ENCODE data around the gene XYLT1. TPM values are rescaled to one million over a fixed set of nuclear protein-coding genes. Genes with fewer than 3 reads are reported as not detected.
A peak's percentile ranks its signal among the peaks of the same experiment; 100 is the strongest.

The XYLT1 gene
- total RNA-seq, 1 experiment from 2014 or later: 25.0 TPM

DNA sequence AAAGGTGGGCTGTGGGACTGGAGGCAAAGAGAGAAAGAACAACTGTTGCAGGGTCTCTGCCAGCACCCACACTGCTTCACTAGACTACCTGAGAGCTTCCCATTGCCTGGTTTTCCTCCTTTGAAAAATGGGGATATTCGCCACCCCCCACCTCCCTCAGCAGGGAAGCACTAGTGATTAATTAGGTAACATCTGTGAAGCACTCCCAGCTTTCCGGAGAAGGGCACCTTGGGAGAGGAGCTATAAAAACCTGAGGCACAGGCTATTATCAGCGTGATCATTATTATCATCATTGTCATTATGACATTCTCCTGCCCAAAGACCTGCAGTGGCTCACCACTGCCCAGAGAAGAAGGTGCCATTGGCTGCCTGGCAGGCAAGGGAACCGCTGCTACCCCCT, 83.5 kb downstream of the XYLT1 start (continued):
- TF ChIP-seq, protein P1, sequence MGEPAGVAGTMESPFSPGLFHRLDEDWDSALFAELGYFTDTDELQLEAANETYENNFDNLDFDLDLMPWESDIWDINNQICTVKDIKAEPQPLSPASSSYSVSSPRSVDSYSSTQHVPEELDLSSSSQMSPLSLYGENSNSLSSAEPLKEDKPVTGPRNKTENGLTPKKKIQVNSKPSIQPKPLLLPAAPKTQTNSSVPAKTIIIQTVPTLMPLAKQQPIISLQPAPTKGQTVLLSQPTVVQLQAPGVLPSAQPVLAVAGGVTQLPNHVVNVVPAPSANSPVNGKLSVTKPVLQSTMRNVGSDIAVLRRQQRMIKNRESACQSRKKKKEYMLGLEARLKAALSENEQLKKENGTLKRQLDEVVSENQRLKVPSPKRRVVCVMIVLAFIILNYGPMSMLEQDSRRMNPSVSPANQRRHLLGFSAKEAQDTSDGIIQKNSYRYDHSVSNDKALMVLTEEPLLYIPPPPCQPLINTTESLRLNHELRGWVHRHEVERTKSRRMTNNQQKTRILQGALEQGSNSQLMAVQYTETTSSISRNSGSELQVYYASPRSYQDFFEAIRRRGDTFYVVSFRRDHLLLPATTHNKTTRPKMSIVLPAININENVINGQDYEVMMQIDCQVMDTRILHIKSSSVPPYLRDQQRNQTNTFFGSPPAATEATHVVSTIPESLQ (CRISPR knock-in tag; IDR thresholded peaks at IDR 0.05): no peak
- TF ChIP-seq, protein P2, sequence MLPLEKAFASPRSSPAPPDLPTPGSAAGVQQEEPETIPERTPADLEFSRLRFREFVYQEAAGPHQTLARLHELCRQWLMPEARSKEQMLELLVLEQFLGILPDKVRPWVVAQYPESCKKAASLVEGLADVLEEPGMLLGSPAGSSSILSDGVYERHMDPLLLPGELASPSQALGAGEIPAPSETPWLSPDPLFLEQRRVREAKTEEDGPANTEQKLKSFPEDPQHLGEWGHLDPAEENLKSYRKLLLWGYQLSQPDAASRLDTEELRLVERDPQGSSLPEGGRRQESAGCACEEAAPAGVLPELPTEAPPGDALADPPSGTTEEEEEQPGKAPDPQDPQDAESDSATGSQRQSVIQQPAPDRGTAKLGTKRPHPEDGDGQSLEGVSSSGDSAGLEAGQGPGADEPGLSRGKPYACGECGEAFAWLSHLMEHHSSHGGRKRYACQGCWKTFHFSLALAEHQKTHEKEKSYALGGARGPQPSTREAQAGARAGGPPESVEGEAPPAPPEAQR (CRISPR knock-in tag; IDR thresholded peaks at IDR 0.05): no peak
- no peak for TF ChIP-seq NFYB (CRISPR knock-in tag; conservative IDR thresholded peaks at IDR 0.05; ENCODE audit: low read depth)

DNA sequence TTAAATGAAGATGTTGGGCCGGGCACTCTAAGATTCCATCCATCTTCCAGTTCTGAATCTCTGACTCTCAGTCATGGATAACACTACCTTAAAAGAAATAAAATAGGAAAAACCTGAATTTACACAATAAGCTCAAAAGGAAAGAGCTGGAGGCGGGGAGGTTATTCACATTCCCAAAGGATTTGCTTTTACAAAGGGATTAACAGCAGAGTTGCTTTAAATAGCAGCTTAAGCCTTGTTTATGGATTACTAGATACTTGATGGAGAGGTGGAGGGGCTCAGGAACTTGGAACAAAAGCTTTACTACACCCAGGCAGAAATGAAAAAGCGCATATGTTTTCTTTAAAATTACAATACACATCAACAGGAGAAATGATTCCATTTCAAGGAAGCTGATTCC, 84.5 kb downstream of the XYLT1 start:
- CTCF ChIA-PET: interaction anchor here (0.8 to 2.9 kb wide), 3 partner anchors 10 to 108 kb away, joined by 3 to 11 read pairs (median 4); no protein-coding TSS in a partner anchor
- Mint-ChIP-seq H3K9me3 (no peaks in the 10 kb centered on the region), H3K27me3 (ENCODE audit: low read depth) (no peaks in the 10 kb centered on the region), H3K27ac (peak overlapping the region; percentile 35; the same call in 1 of the 2 replicates), H3K4me3 (peak overlapping the region; percentile 4), H3K4me1 (peaks cover 89% of the 10 kb centered on the region), H3K36me3 (no peaks in the 10 kb centered on the region)
- ATAC-seq: no peak; the same call in 1 of the 2 replicates
- POLR2A ChIA-PET: interaction anchor here (0.5 kb wide), 1 partner anchor 17 kb away, joined by 3 read pairs; no protein-coding TSS in a partner anchor
- TF ChIP-seq NR2C2 (CRISPR knock-in tag; IDR thresholded peaks at IDR 0.05) (no peak), TEAD1 (CRISPR knock-in tag; IDR thresholded peaks at IDR 0.05) (0 out of 2 replicates have a peak, but pooled peaks have one; percentile 35)
- no peak for DNase-seq (ENCODE audit: low spot score)

DNA sequence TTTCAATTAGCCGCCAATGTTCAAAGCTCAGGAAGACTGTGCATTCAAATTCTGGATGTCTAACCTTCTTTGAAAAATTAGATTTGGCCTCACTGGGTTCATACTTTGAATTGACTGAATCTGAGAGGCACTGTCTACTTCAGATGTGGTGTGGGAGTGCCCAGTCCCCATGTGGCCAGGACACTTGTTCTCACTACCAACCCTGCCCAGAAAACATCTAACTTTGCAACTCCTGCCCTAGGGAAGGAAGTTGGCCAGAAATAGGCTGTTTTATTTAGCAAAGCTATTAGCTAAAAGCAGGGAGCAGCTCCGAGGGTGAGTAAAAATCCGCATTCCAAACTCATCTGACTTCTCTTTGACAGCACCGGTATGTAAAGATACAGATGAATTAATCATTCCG, 86.3 kb downstream of the XYLT1 start:
- ChIA-PET POLR2A (no interaction called here), CTCF (interaction anchor here (1.1 to 2.9 kb wide), 5 partner anchors 37 to 190 kb away, joined by 3 to 11 read pairs (median 4); no protein-coding TSS in a partner anchor)
- Mint-ChIP-seq H3K27ac (peak overlapping the region; percentile 44; the same call in 1 of the 2 replicates), H3K36me3 (no peaks in the 10 kb centered on the region), H3K9me3 (no peaks in the 10 kb centered on the region), H3K4me3 (no peak overlapping the region), H3K27me3 (ENCODE audit: low read depth) (no peaks in the 10 kb centered on the region), H3K4me1 (peaks cover 84% of the 10 kb centered on the region)
- TF ChIP-seq ZBTB21 (CRISPR knock-in tag; IDR thresholded peaks at IDR 0.05; ENCODE audit: borderline replicate concordance): no peak
- TF ChIP-seq, protein P3, sequence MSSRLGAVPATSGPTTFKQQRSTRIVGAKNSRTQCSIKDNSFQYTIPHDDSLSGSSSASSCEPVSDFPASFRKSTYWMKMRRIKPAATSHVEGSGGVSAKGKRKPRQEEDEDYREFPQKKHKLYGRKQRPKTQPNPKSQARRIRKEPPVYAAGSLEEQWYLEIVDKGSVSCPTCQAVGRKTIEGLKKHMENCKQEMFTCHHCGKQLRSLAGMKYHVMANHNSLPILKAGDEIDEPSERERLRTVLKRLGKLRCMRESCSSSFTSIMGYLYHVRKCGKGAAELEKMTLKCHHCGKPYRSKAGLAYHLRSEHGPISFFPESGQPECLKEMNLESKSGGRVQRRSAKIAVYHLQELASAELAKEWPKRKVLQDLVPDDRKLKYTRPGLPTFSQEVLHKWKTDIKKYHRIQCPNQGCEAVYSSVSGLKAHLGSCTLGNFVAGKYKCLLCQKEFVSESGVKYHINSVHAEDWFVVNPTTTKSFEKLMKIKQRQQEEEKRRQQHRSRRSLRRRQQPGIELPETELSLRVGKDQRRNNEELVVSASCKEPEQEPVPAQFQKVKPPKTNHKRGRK (CRISPR knock-in tag; IDR thresholded peaks at IDR 0.05; ENCODE audit: borderline replicate concordance): no peak
- no peak for DNase-seq (ENCODE audit: low spot score)
- ATAC-seq: no peak

DNA sequence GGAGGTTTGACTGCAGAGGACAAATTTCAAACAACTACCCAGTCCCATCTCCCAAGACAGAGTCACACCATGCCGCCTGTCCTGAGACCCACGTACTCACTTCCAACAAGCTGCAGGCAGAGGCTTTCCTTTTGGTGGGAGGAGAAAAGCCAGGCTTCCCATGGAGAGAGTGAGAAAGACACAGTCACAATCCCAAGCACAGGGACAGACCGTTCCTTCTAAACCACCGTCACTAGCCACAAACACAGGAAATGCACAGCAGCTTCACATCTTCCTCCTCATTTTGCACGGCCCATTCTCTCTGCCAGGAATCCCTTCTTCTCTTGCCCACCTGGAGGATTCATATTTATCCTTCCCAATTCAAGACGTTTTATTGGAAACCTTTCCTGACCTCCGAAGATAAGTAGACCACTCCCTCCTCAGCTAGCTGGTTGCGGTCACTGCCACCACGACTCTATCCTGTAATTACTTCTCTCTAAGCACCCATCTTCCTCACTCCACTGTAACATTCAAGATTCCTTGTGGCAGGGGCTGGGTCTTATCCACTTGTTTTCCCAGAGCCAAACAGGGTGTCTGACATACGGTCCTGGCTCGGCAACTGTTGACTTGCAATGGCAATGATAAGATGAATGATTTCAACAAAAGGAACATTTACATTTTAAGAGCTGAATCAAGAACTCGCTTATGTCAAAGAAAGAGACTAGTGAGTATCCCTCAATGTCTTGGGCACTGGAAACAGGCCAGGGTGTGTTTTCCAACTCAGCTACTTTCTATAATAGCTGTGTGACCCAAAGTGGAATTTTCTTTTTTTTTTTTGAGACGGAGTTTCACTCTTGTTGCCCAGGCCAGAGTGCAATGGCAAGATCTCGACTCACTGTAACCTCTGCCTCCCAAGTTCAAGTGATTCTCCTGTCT, 87.6 kb downstream of the XYLT1 start:
- DNase-seq (ENCODE audit: low spot score) (no peak), ATAC-seq (no peak)
- Mint-ChIP-seq H3K27me3 (ENCODE audit: low read depth) (no peaks in the 10 kb centered on the region), H3K9me3 (no peaks in the 10 kb centered on the region), H3K4me3 (no peak overlapping the region), H3K4me1 (peaks cover 84% of the 10 kb centered on the region), H3K36me3 (no peaks in the 10 kb centered on the region), H3K27ac (peak overlapping the region; percentile 88)
- POLR2A ChIA-PET: no interaction called here
- TF ChIP-seq ZNF232 (CRISPR knock-in tag; IDR thresholded peaks at IDR 0.05): 0 out of 2 replicates have a peak, but pooled peaks have one; percentile 20
- TF ChIP-seq, protein P4, sequence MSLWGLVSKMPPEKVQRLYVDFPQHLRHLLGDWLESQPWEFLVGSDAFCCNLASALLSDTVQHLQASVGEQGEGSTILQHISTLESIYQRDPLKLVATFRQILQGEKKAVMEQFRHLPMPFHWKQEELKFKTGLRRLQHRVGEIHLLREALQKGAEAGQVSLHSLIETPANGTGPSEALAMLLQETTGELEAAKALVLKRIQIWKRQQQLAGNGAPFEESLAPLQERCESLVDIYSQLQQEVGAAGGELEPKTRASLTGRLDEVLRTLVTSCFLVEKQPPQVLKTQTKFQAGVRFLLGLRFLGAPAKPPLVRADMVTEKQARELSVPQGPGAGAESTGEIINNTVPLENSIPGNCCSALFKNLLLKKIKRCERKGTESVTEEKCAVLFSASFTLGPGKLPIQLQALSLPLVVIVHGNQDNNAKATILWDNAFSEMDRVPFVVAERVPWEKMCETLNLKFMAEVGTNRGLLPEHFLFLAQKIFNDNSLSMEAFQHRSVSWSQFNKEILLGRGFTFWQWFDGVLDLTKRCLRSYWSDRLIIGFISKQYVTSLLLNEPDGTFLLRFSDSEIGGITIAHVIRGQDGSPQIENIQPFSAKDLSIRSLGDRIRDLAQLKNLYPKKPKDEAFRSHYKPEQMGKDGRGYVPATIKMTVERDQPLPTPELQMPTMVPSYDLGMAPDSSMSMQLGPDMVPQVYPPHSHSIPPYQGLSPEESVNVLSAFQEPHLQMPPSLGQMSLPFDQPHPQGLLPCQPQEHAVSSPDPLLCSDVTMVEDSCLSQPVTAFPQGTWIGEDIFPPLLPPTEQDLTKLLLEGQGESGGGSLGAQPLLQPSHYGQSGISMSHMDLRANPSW (CRISPR knock-in tag; conservative IDR thresholded peaks at IDR 0.05; ENCODE audit: low read depth): no peak
- TF ChIP-seq, protein P5, sequence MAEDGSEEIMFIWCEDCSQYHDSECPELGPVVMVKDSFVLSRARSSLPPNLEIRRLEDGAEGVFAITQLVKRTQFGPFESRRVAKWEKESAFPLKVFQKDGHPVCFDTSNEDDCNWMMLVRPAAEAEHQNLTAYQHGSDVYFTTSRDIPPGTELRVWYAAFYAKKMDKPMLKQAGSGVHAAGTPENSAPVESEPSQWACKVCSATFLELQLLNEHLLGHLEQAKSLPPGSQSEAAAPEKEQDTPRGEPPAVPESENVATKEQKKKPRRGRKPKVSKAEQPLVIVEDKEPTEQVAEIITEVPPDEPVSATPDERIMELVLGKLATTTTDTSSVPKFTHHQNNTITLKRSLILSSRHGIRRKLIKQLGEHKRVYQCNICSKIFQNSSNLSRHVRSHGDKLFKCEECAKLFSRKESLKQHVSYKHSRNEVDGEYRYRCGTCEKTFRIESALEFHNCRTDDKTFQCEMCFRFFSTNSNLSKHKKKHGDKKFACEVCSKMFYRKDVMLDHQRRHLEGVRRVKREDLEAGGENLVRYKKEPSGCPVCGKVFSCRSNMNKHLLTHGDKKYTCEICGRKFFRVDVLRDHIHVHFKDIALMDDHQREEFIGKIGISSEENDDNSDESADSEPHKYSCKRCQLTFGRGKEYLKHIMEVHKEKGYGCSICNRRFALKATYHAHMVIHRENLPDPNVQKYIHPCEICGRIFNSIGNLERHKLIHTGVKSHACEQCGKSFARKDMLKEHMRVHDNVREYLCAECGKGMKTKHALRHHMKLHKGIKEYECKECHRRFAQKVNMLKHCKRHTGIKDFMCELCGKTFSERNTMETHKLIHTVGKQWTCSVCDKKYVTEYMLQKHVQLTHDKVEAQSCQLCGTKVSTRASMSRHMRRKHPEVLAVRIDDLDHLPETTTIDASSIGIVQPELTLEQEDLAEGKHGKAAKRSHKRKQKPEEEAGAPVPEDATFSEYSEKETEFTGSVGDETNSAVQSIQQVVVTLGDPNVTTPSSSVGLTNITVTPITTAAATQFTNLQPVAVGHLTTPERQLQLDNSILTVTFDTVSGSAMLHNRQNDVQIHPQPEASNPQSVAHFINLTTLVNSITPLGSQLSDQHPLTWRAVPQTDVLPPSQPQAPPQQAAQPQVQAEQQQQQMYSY (CRISPR knock-in tag; IDR thresholded peaks at IDR 0.05): peak; percentile 75
- CTCF ChIA-PET: interaction anchor here (0.8 to 1.3 kb wide), 5 partner anchors 15 to 189 kb away, joined by 3 to 7 read pairs (median 5); no protein-coding TSS in a partner anchor
